ENCODE data around the gene ALAS1. TPM values are rescaled to one million over a fixed set of nuclear protein-coding genes. Genes with fewer than 3 reads are reported as not detected.

Gene ALAS1
- total RNA-seq, 1 experiment from 2014 or later = 29.2 TPM

- intact Hi-C loops (cut with micrococcal nuclease) = loop anchor here (10.0 kb wide), 1 partner anchor 207 kb away; the partner anchor contains the start of gene SEMA3G
- peak overlapping the region; percentile 69 for H3K27ac Mint-ChIP-seq (ENCODE audit: low read depth, unreplicated experiment)
- H3K4me3 Mint-ChIP-seq (ENCODE audit: unreplicated experiment) = peak overlapping the region; percentile 86
- CTCF ChIA-PET = interaction anchor here (0.8 to 13.6 kb wide), 7 partner anchors 11 to 237 kb away, joined by 3 to 175 read pairs (median 4); partner anchors contain the start of gene TLR9
- peaks cover 29% of the 10 kb centered on the region for H3K4me1 Mint-ChIP-seq (ENCODE audit: insufficient read depth, unreplicated experiment)
- no peaks in the 10 kb centered on the region for H3K27me3 Mint-ChIP-seq (ENCODE audit: insufficient read depth, unreplicated experiment)
- no peak for TF ChIP-seq CTCF (IDR thresholded peaks at IDR 0.05; ENCODE audit: unreplicated experiment)
- H3K9me3 Mint-ChIP-seq (ENCODE audit: unreplicated experiment) = no peaks in the 10 kb centered on the region
- DNase-seq (ENCODE audit: unreplicated experiment) = no peak
- POLR2A ChIA-PET = interaction anchor here (0.7 to 6.1 kb wide), 22 partner anchors 8 to 739 kb away, joined by 3 to 120 read pairs (median 6); partner anchors contain the start of genes ACY1, DCAF1, DUSP7 and GLYCTK
- H3K36me3 Mint-ChIP-seq (ENCODE audit: insufficient read depth, unreplicated experiment) = peaks cover 12% of the 10 kb centered on the region
- BruUV-seq (replicated peaks) = TSS peak; percentile 36
These were observed 40.3 kb downstream of the ALAS1 start for GRCh38 chr3:52238193-52238760.

GRCh38 chr3:52238761-52239701, 41.1 kb downstream of the ALAS1 start, which contains the start of gene TWF2:
Gene TWF2 (minus strand): TSS chr3:52239158. CDS start chr3:52239016, 142 bp downstream.
- H3K4me1 Mint-ChIP-seq (ENCODE audit: insufficient read depth, unreplicated experiment) = peaks cover 31% of the 10 kb centered on the region
- no peak for TF ChIP-seq CTCF (IDR thresholded peaks at IDR 0.05; ENCODE audit: unreplicated experiment)
- peaks cover 5% of the 10 kb centered on the region for H3K36me3 Mint-ChIP-seq (ENCODE audit: insufficient read depth, unreplicated experiment)
- no peaks in the 10 kb centered on the region for H3K9me3 Mint-ChIP-seq (ENCODE audit: unreplicated experiment)
- DNase-seq (ENCODE audit: unreplicated experiment) = peak; percentile 70
- intact Hi-C loops (cut with micrococcal nuclease) = loop anchor here (10.0 kb wide), 1 partner anchor 206 kb away; the partner anchor contains the start of gene SEMA3G
- CTCF ChIA-PET = interaction anchor here (0.8 to 13.6 kb wide), 7 partner anchors 10 to 238 kb away, joined by 3 to 175 read pairs (median 4); partner anchors contain the start of gene TLR9
- BruUV-seq (replicated peaks) = TSS peak; percentile 80
- no peaks in the 10 kb centered on the region for H3K27me3 Mint-ChIP-seq (ENCODE audit: insufficient read depth, unreplicated experiment)
- POLR2A ChIA-PET = interaction anchor here (0.6 to 6.1 kb wide), 17 partner anchors 9 to 739 kb away, joined by 3 to 120 read pairs (median 5); partner anchors contain the start of genes ACY1, DCAF1, DUSP7 and GLYCTK
- H3K27ac Mint-ChIP-seq (ENCODE audit: low read depth, unreplicated experiment) = peak within 1 kb of the TSS; percentile 87
- peak within 1 kb of the TSS; percentile 86 for H3K4me3 Mint-ChIP-seq (ENCODE audit: unreplicated experiment)

- peak; percentile 98 for DNase-seq (ENCODE audit: unreplicated experiment)
- POLR2A ChIA-PET = interaction anchor here (0.6 to 6.1 kb wide), 9 partner anchors 9 to 741 kb away, joined by 3 to 120 read pairs (median 4); partner anchors contain the start of genes GLYCTK, POC1A and WDR82
- H3K27ac Mint-ChIP-seq (ENCODE audit: low read depth, unreplicated experiment) = peak overlapping the region; percentile 87
- peaks cover 35% of the 10 kb centered on the region for H3K4me1 Mint-ChIP-seq (ENCODE audit: insufficient read depth, unreplicated experiment)
- no TSS peak for BruUV-seq (replicated peaks)
- no peak for TF ChIP-seq CTCF (IDR thresholded peaks at IDR 0.05; ENCODE audit: unreplicated experiment)
- H3K27me3 Mint-ChIP-seq (ENCODE audit: insufficient read depth, unreplicated experiment) = no peaks in the 10 kb centered on the region
- no peaks in the 10 kb centered on the region for H3K9me3 Mint-ChIP-seq (ENCODE audit: unreplicated experiment)
- H3K4me3 Mint-ChIP-seq (ENCODE audit: unreplicated experiment) = peak overlapping the region; percentile 86
- CTCF ChIA-PET = interaction anchor here (0.6 to 13.6 kb wide), 8 partner anchors 9 to 571 kb away, joined by 3 to 175 read pairs (median 4); partner anchors contain the start of gene TLR9
- H3K36me3 Mint-ChIP-seq (ENCODE audit: insufficient read depth, unreplicated experiment) = no peaks in the 10 kb centered on the region
- intact Hi-C loops (cut with micrococcal nuclease) = no loop called here
These were observed 42.3 kb downstream of the ALAS1 start for GRCh38 chr3:52240059-52240885.

Measured in MCF 10A (cell line).